ENCODE measurements around the gene NUBPL. TPM values are rescaled to one million over a fixed set of nuclear protein-coding genes. Genes with fewer than 3 reads are reported as not detected.

Gene NUBPL
- total RNA-seq, 3 donors from 2014 or later = 10.8 to 15.1 (median 12.0) TPM

DNA sequence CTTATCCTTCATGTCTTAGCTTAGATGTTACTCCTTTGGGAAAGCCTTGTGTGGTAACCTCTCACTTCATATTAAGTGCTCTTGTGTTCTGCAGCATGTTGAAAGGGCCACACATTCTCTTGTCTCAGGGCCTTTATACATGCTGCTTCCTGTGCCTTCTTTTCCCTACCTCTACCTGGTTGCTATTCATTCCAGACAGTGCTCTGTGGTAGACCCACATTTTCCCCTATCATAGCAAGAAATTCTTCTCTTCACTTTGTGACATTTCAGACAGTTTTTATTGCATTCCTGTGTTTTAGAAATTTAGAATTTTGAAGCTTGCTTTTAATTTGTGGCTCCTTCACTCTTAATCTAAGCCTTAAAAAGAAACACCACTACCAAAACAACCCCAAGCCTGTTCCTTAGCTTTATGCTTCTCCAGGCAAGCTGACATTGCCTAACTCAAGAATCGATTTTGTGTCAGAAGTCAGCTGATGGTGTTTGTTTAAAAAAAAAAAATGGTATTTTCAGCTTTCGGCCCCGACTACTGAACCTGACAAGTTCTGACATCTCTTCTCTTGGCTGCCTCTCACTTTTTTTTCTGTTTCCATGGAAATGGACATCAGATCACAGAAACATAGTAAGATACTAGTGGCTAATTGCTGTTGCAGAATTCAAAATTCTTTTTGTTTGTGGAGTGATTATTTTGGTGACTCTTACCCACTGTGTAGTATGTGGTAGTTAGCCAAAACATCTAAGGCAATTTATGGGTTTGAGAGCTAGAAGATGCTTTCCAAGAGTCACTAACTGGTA is 156.3 kb downstream of the NUBPL start:
- TF ChIP-seq, protein P1, sequence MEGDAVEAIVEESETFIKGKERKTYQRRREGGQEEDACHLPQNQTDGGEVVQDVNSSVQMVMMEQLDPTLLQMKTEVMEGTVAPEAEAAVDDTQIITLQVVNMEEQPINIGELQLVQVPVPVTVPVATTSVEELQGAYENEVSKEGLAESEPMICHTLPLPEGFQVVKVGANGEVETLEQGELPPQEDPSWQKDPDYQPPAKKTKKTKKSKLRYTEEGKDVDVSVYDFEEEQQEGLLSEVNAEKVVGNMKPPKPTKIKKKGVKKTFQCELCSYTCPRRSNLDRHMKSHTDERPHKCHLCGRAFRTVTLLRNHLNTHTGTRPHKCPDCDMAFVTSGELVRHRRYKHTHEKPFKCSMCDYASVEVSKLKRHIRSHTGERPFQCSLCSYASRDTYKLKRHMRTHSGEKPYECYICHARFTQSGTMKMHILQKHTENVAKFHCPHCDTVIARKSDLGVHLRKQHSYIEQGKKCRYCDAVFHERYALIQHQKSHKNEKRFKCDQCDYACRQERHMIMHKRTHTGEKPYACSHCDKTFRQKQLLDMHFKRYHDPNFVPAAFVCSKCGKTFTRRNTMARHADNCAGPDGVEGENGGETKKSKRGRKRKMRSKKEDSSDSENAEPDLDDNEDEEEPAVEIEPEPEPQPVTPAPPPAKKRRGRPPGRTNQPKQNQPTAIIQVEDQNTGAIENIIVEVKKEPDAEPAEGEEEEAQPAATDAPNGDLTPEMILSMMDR (IDR thresholded peaks at IDR 0.05) = no peak
- intact Hi-C loops (cut with DNase I, micrococcal nuclease) = no loop called here
- Histone ChIP-seq H3K36me3 (ENCODE audit: low read depth) (no peaks in the 10 kb centered on the region), H3K4me1 (ENCODE audit: low read depth) (no peaks in the 10 kb centered on the region), H3K4me3 (no peak overlapping the region), H3K9me3 (no peaks in the 10 kb centered on the region)
- DNase-seq (no peak), ATAC-seq (no peak)

DNA sequence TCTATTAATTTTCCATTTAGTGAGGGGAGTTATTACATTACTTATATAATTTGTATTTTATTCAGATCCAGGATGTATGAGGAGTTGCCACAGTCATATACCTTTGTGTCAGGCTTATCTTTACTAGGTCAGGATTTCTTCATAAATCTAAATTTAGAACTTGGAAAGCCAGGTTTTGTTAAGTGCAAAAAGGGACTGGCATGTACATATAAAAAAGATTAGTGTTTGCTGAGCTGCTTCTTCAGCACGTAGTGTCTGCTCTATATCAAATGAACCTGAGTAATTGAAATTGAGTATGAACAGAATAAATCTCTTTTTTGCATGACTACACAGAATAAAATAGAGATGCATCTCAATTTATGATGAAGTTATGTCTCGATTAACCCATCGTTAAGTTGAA is 157.4 kb downstream of the NUBPL start:
- no peak overlapping the region for H3K4me3 ChIP-seq
- intact Hi-C loops (cut with DNase I, micrococcal nuclease) = no loop called here
- no peaks in the 10 kb centered on the region for H3K4me1 ChIP-seq (ENCODE audit: low read depth)
- H3K9me3 ChIP-seq = no peaks in the 10 kb centered on the region
- no peak for ATAC-seq
- H3K36me3 ChIP-seq (ENCODE audit: low read depth) = no peaks in the 10 kb centered on the region
- no peak for DNase-seq
- TF ChIP-seq, protein P1 (IDR thresholded peaks at IDR 0.05) = no peak

DNA sequence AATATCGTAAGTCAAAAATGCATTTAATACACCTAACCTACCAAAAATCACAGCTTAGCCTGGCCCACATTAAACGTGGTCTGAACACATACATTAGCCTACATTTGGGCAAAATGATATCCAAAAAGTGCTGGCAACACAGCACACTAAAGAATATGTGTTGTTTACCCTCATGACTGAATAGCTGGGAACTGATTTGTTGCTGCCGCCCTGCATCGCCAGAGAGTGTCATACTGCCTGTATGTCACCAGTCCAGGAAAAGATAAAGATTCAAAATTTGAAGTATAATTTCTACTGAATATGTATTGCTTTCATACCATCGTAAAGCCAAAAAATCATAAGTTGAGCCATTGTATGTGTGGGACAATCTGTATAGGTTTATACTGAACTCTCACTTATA is 157.8 kb downstream of the NUBPL start:
- ATAC-seq (no peak), DNase-seq (no peak)
- no peaks in the 10 kb centered on the region for H3K4me1 ChIP-seq (ENCODE audit: low read depth)
- TF ChIP-seq, protein P1 (IDR thresholded peaks at IDR 0.05) = no peak
- no peaks in the 10 kb centered on the region for H3K36me3 ChIP-seq (ENCODE audit: low read depth)
- intact Hi-C loops (cut with DNase I, micrococcal nuclease) = no loop called here
- no peaks in the 10 kb centered on the region for H3K9me3 ChIP-seq
- no peak overlapping the region for H3K4me3 ChIP-seq

DNA sequence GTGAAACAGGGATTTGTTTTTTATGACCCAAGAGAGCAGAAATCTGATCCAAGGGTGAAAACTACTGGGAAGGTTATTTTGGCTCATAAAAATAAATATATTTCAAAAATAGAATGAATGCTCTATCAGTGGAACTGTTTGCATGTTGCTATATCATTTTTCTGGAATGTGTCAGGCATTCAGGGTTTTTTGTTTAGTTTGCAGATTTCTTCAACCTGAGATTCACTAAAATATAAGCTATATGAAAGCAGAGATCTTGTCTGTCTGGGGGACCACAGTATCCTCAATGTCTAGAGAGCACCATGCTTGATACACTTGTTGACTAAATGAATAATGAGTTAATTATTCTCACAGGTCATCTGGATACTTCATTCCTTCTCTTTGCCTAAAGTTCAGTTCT is 165.1 kb downstream of the NUBPL start:
- Histone ChIP-seq H3K9me3 (peaks cover 5% of the 10 kb centered on the region), H3K36me3 (ENCODE audit: low read depth) (no peaks in the 10 kb centered on the region), H3K4me1 (ENCODE audit: low read depth) (no peaks in the 10 kb centered on the region), H3K4me3 (no peak overlapping the region)
- DNase-seq (no peak), ATAC-seq (no peak)
- intact Hi-C loops (cut with DNase I, micrococcal nuclease) = no loop called here
- TF ChIP-seq, protein P1 (IDR thresholded peaks at IDR 0.05) = no peak

DNA sequence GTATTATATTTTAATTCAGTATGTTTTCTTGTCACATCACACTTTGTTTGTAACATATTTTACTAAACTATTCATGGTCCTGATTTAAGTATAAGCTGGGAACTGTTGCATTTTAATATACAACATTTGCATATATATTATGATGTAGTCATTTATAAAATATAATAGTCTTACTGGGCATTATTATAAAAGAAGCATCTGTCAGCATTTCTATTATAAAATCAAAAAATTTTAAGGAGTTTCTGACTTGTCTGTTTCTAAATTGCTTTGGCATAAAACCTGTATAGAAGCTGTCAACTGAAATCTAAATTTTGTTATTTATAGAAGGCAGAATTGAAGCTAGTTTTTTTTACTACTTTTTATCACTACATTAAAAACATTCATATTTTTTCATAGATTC is 166.6 kb downstream of the NUBPL start:
- intact Hi-C loops (cut with DNase I, micrococcal nuclease) = no loop called here
- ATAC-seq (no peak), DNase-seq (no peak)
- Histone ChIP-seq H3K36me3 (ENCODE audit: low read depth) (no peaks in the 10 kb centered on the region), H3K4me1 (ENCODE audit: low read depth) (no peaks in the 10 kb centered on the region), H3K9me3 (peaks cover 5% of the 10 kb centered on the region), H3K4me3 (no peak overlapping the region)
- TF ChIP-seq, protein P1 (IDR thresholded peaks at IDR 0.05) = no peak

All from mucosa of descending colon (tissue), 3 donors.